ENCODE measurements around the gene METAP1D. TPM values are rescaled to one million over a fixed set of nuclear protein-coding genes. Genes with fewer than 3 reads are reported as not detected.
"Not testable (repeated sequence)": the region's sequence is repeated elsewhere in the genome, so short reads cannot be mapped to it uniquely, and the experiment has no call there.

METAP1D gene
- polyA plus RNA-seq, 12 donors: 7.8 to 31.3 (median 12.9) TPM; not detected in 1

DNA sequence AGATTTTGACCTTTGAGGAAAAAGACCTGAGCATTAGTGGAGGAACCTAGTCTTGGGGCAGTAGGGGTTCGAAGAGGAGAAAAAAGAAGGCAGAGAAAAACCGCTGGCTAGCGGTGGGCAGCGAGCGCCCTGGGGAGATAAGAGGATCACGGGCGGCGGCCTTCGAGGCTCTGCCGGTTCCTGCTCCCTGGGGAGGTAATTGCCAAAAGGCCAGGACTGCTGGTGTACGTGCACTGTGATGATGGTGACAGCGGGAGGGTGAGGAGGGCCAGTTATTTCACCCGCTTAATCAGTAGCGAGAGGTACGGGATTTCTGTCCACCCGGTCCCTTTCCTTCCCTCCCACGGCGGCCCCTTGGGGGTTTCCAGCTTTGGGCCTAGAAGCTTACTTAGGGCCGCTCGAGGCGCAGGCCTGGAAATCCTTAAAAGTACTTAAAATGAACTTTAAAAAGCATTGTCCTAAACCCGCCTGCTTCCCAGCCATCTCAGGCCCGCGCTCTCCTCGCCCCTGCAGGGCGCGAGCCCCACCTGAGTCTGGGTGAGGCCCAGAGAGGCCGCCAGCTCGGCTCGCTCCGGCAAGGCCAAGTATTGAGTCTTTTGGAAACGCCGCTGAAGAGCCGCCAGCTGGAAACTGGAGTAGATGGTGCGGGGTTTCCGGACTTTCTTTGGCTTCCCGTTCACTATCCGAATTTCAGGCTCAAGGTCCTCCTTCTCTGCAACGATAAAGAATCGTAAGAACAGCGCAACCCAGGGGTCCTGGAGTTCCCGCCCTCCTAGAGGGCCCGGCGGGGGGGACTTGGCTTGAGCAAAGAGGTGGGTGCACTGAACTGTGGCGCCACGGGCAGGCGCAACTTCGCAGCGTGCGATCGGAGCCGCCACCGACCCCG lies 101.4 kb downstream of the METAP1D start:
- no peak for DNase-seq

DNA sequence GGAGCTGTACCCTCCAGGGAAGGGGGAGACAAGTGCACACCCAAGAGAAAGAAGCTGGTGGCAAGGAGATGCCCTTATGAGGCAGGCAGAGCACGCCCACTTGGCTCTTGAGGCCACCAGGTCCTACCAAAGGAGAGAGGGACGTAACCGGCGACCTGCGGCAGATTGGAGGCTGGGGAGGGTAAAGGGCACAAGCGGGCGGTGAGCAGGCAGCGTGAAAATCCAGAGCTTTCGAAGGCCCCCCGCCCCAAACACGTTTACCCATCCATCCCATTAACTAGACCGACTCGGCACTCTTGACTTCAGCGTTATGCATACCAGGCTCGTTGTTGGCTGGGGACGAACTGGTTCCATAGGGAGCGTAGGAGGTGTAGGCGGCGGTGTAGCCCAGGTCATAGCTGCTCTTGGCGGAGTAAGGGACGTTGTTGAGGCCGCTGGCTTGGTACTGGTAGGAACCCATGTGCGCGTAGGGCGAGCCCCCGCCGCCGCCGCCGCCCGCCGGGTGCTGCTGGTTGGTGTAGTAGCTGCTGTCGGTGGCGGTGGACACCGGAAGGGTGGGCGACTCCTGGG lies 102.2 kb downstream of the METAP1D start:
- DNase-seq: no peak

DNA sequence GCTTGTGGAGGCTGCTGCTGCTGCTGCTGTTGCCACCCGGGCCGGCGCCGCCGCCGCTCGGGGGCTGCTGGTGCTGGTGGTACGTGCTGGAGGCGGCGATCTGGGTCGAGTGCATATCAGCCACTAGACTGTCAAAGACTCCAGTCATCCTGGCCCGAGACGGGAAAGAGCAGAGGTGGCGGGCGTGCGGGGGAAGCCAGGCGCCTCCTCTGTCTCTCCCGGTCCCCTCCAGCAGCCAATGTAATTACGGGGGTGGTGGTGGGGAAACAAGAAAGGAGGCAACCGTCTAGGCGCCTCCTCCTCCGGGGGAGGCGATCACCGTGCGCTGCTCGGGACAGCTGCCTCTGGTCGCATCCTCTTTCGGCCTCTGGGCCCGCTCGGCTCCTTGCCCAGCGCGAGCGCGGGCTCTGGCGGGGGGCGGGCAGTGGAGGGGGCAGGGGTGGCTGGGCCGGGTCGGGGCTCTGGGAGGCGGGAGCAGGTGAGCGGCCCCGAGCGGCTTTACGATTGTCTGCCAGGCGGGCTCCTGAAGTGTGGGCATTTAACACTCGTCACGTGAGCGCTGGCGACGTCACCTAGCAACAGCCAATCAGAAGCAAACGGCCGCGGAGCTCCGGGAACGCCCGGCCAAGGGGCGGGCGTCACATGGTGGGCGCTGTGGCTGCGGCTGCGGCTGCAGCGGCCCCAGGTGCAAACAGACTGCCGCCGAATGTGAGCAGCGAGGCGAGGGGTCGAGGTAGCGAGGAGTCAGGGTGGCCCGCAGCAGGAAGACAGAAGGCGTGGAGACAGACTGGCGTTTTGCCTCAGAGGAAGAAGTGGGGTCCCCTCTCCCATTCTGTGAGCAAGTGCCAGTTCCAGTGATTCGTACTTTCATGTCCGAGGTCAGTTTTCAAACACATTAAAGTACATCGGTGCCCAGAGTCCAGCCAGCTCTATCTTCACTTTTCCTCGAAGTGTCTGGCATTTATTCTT lies 102.9 kb downstream of the METAP1D start, which contains the start of gene DLX2:
Gene DLX2 (minus strand): TSS at position 510 of the 969 bp plus-strand sequence. CDS start 362 bp downstream, at position 148.
- DNase-seq: peak; percentile 81

DNA sequence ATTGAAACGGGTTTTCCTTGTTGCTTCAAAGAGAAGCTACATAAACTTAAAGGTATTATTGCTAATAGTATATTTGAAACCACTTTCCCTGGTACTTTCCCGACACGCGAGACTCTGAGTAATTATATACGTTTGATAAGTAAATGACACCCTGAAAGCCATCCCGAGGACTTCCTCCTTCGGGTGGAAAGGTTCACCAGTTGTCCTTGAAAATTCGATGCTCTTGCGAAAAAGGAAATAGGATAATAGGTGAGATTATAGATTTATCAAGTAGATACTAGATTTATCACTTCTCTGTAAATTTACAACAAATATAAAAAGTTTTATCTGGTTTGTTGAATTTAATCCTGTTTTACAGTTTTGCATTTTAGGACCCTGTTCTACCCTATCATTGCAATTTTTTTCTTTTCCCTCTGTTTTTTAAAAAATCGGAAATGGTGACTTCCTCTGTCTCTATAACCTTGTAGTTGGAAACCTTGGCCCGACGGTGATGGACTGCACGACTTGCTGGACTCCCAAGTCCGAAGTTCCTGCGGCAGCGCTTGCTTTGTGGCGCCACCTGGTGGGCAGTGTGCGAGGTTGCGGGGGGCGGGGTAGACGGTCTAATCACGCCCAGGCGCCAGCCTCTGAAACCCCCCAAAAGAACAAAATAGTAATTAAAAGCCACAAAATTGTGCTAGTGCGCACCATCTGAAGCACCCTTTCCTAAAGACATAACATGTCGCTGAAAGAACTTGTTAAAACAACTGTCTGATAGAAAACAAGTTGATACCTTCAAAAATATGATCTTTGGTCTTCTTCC lies 103.9 kb downstream of the METAP1D start:
- peak; percentile 88 for DNase-seq

DNA sequence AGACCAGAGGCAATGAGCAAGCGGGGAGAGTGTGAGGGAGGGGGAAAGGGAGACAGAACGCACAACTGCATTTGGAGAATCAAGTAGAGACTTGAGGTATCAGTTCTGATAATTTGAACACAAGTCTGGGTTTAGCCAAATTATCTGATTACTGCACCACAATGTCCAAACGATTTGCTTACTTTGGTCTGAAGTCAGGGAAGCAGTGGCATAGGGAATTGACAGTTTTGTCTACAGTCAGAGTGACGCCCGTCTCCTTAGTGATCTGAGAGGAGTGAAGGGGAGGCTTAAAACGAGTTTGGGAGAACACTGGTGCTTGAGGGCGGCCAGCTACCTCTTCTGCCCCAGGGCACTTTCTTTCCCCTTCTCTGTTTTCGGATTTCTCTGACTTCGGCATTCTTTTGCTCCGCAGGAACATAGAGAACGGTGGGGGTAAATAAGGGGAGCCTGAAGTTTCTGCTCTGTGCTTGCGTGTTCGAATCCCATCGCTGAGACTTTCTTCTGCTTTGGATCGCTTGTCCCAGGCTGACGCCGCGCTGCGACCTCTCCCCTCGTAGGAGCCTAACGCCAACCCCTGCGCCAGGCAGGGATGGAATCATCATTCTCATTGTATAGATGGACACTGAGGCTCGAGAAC lies 105.8 kb downstream of the METAP1D start:
- DNase-seq: no peak

DNA sequence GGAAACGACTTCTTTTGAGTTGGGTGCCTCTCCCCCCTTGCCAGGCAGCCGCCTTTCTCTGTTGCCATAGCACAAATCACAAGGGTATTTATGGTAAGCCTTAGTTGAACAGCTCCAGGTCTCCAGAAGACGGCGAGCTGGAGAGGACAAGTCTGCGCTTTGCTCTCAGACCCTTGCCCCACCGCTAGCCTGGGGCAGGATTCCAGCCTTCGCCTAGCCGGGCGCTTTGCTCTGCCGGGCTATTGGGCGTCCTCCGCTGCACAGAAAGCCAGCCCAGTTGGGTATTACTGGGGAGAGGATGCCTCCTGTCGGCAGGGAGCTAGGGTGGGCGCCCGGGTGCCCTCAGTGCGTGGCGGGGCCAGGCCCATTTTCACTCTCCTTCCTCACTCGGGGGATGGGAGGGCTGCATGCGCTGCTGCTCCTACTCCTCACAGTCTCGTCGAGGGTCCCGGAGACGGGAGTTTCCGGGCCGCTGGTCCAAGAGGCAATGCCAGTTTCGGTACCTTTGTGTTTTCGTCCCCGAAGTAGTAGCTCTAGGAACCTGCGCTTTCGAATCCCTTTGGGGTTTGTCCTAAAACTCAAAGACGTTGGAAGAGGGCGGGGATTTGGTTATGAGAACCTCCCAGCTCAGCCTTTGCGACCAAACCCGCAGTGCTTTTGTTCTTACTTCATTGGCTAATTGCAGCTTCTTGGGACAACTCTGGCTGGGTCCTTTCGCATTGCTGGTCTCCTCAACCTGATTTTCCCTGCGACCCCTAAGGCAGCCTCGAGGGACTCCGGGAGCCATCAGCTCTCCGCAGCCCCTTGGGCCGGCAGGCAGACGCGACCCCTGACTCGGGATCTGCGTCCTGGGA lies 106.6 kb downstream of the METAP1D start:
- DNase-seq: no peak

DNA sequence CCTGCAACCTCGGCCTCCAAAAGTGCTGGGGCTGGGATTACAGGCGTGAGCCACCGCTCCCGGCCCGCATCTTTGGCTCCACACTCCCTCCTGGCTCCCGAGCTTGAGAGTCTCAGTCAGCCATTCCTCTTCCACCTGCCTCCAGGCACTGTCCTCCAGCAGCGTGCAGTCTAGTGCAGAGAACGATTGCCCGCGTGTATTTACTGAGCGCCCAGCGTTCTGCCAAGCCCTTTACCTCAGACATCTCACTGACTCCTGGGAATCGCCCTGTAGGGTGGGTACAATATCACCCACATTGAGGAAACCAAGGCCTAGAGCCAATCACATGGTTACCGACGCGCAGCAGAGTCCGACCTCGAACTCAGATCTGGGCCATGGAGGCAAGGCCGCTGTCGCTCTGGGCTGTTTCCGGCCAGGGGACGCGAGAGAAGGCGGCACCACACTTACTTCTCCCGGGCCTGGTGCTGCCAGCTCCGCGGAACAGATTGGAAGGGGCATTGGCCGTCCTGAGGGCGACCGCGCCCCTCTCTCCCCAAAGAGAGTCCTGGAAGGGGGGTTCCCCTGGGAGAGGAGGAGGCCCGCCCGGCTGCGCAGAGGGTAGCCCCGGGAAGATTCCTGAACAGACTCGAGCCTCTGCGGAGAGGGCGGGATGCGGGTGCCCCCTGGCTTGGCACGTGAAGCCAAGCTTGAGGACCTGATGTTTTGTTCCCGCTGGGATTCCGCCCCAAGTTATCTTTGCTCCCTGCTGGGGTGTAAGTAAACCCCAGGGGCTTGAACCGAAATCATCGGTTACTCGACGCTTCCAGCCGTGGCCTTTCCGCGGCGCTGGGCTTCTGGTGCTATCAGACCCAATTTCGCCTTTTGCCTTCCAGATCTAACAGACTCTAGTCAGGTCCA lies 108.2 kb downstream of the METAP1D start:
- DNase-seq: no peak

DNA sequence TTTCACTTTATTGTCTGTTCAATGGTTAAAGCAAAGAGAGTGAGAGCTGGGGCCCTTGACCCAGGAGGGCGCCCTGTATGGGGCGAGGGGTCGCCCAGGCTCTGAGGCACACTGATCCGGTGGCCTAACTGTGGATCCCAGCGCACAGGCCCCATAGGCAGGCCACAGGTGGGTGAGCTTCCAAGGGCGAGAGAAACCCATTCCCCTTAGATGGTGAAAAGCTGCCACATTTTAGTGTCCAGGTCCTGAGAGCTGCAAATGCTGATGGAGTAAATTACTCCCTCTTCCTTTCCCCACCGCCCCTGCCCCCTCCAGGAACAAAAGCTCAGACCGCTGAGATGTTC lies 108.8 kb downstream of the METAP1D start:
- no peak for DNase-seq

DNA sequence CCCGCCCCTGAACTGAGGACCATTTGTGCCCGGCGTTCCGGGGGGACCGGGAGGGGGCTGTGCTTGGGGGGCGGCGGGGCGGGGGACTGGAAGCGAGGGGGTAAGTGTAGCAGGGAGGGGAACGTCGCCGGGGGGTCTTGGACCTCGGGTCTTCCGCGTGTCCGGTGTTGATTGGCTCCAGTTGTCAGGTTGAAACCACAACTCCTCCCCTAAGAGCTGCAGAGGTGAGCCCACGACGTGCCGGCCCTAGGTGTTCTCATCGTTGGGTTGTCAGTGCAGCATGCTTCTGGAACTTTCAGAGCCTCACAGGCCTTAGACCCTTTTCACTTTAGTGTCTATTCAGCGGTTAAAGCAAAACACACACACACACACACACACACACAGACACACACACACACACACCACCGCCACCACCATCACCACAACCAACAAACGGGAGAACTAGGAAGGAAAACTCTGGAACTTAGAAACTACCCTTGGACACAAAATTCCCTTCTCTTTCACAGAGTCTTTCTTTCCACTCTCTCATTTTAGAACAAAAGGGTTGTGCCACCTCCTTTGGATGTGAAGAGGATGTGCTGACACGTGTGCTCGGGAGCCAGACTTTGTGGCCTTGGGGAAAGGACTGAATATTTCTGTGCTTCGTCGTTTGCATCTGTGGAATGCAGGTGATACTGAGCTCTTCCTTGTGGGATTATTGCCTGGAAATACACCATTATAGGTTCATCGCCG lies 109.7 kb downstream of the METAP1D start:
- no peak for DNase-seq

DNA sequence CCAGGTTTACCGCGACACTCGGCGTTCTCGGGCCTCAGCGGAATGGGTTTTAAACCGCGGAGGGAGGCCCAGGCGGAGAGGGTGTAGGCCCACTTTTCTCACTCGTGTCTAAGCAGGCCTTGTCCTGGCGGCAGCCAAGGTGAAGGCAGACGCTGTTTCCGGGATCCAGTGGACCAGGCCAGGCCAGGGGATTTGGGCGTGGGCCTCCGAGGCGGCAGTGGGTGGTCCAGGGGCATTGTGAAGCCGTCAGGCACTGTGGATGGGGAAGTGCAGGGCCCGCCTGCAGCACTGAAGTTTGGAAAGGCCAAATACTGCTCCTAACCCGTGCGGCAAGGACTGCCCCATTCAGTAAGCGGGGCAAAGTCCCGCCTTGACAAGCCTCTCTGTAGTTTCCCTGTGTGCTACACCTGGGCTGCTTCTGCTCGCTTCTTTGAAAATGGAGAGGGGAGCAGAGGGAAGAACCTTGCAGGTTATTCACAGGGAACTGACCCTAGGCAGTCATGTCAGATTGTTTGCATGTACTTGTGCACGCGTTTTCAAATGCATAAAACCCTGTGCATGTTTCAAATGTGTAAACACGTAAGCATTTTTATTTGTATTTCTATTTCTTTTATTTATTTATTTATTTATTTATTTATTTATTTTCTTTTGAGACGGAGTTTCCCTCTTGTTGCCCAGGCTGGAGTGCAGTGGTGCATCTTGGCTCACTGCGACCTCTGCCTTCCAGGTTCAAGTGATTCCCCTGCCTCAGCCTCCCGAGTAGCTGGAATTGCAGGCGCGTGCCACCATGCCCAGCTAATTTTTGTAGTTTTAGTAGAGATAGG lies 110.4 kb downstream of the METAP1D start:
- DNase-seq: no peak

DNA sequence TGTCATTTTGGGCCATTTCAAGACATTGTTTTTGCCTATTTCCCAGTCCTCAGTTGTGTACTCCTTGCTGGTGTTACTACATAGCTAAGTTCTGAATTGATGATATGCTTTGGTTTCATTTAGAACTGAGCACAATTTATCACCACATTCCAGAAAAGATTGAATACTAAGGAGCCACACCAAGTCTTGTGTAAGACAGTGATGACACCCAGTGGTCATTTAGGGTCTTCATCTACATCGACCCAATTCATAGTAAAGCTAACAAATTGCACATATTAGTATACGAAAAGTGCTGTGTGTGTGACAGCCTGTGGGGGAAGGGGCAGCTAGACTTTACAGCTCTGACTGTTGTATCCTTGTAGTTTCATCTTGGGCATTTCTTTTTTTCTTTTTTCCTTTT lies 113.9 kb downstream of the METAP1D start:
- no peak for DNase-seq

DNA sequence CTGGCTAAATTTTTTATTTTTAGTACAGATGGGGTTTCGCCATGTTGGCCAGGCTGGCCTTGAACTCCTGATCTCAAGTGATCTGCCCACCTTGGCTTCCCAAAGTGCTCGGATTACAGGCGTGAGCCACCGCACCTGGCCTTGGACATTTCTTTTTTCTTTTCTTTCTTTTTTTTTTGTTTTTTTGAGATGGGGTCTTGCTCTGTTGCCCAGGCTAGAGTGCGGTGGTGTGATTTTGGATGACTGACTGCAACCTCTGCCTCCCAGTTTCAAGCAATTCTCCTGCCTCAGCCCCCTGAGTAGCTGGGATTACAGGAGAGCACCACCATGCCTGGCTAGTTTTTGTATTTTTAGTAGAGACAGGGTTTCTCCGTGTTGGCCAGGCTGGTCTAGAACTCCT lies 114.4 kb downstream of the METAP1D start:
- not testable (repeated sequence) for DNase-seq

DNA sequence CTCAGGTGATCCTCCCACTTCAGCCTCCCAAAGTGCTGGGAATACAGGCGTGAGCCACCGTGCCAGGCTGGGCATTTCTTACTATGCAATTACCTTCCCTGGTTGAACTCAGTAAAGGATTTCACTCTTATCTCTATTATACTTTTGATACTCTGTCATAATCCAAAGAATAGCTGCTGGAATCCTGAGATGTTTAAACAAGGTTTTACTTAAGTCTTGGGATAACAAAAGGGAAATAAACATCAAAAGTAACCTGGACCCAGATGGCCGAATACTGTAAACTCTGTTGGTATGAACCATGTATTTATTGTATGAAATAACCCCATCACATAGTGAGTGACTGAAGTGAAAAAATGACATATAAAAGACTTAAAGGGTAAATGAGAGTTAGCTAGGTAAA lies 114.8 kb downstream of the METAP1D start:
- no peak for DNase-seq

DNA sequence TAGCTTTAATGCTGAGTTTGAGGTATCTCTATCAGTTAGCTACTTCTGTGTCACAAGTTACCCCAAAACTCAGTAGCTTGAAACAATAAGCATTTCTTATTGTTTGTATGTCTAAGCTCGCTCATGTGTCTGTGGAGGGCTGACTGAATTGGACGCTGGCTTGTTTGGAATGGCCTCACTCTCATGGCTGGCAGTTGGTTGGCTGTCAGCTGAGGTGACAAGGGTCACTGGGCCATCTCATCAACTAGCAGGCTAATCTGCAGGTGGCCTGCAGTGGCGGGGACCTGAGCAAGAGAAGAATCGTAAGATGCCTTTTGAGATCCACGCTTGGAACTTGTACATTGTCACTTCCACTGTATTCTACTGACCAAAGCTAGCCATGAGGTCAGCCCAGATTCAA lies 116.4 kb downstream of the METAP1D start:
- no peak for DNase-seq

DNA sequence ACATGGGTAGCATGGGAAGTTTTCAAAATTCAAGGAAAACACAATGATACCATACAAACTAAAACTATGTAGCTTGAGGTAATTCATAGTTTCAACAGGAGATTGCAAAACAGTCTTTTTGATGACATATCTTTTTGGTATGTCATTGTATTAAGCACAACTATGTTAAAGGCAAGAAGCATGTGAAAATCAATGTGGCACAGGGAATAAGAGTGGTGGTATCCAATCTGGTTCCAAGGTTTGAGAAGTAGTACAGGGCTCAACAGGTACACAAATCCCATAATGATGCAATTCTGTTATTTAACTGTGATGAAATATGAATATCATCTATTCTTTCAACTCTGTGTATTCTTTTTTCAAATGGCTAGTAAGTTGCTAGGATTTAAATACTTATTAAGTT lies 119.3 kb downstream of the METAP1D start:
- no peak for DNase-seq

DNA sequence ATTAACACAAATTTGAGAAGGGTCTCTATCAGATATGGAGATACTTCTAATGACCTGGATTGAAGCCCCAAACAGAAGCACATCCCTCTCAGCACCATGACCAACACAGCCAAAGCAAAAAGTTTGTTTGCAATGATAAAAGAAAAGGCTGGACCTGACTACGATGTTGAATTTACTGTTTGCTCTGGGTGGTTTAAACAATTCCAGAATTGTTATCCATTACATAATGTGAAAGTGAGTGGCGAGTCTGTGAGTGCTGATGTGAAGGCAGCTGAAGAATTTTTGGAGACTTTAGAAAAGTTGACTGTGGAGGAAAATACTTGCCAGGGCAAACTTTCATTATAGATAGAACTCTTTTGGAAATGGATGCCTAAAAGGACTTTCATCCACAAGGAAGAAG lies 120.4 kb downstream of the METAP1D start:
- no peak for DNase-seq

DNA sequence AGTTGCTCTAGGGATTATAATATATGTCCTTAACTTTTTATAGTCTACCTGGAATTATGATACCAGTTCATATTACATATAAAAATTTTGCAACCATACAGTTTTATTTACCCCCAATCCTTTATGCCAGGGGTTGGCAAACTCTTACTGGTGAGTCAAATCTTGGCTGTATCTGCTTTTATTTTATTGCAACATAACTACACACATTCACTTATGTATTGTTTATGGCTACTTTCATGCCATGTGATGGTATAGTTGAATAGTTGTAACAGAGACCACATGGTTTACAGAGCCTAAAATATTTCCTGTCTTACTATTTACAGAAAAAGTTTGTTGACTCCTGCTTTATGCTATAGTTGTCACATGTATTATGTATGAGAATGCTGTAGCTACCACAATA lies 128.7 kb downstream of the METAP1D start:
- DNase-seq: no peak

Data from muscle of arm (tissue), 12 donors.